Osteocyte (in vitro differentiated cells): ENCODE results near the gene MUC2. TPM values are rescaled to one million over a fixed set of nuclear protein-coding genes. Genes with fewer than 3 reads are reported as not detected.

Experiments
- DNase-seq: peaks from one replicate; pipeline ENCODE4 v3.0.0; 2021; ENCODE audit warnings: mixed read lengths; ENCODE audit not compliant: unreplicated experiment; ENCODE audit errors: extremely low spot score
- H3K27ac Mint-ChIP-seq: one replicate; pipeline ENCODE4 v1.8.0; 2021; ENCODE audit warnings: mild to moderate bottlenecking, mixed read lengths; ENCODE audit not compliant: unreplicated experiment
- H3K27me3 Mint-ChIP-seq: one replicate; pipeline ENCODE4 v1.8.0; 2021; ENCODE audit warnings: mixed read lengths; ENCODE audit not compliant: unreplicated experiment
- H3K36me3 Mint-ChIP-seq: one replicate; pipeline ENCODE4 v1.8.0; 2021; ENCODE audit warnings: mixed read lengths; ENCODE audit not compliant: unreplicated experiment
- H3K4me1 Mint-ChIP-seq: one replicate; pipeline ENCODE4 v1.8.0; 2021; ENCODE audit warnings: mixed read lengths; ENCODE audit not compliant: unreplicated experiment
- H3K4me3 Mint-ChIP-seq: one replicate; pipeline ENCODE4 v1.8.0; 2021; ENCODE audit warnings: mild to moderate bottlenecking, moderate library complexity, mixed read lengths; ENCODE audit not compliant: unreplicated experiment
- H3K9me3 Mint-ChIP-seq: one replicate; pipeline ENCODE4 v1.8.0; 2021; ENCODE audit warnings: mixed read lengths; ENCODE audit not compliant: unreplicated experiment
- total RNA-seq: library from RNA; stranded (reverse); gene quantifications from 2 replicates; pipeline ENCODE4 v1.2.1, GENCODE V29; 2021
- TF ChIP-seq, protein P1 (sequence below): fragments of 200-600 bp; sonication (generic); IDR thresholded peaks from 2 replicates; pipeline ENCODE4 v1.5.0; 2021; ENCODE audit warnings: antibody characterized with exemption, mild to moderate bottlenecking, moderate library complexity

The MUC2 gene
- total RNA-seq, 1 donor from 2014 or later: not detected

DNA sequence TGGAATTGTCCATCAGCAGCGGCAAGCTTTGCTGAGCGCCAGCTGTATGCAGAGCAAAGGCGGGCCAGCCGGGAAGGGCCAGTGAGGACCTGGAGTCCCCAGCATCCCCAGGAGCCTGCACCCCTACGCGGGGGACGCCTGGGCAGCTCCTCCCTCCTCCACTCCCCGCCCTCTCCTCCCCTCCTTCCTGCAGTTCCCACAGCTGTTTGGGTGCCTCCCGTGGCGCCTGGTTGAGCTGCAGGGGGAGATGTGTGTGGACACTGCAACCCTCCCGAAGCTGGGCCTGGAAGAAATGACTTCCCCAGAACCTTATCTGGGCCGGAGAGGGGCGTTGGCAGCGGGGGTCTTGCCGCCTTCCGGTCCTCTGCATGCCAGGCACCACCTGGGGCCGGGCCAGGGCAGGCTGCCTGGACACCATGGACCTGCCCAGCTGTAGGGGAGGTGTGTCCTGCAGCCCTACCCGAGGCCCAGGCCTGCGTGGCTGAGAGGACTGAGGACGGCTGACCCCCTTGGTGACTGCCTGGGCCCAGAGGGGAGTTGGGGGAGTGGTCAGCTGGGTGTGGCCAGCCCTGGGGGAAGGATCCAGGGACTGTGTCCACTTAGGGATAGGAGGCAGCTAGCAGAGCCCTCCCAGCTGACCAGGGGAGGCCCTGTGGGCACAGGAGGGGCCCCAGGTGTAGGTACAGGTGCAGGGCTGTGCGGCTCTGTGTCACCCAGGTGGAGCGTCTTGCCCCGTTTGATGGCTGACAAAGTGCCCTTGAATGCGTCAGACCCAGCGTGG lies 21.4 kb upstream of the MUC2 start:
- Mint-ChIP-seq H3K27me3 (peaks cover 14% of the 10 kb centered on the region), H3K9me3 (no peaks in the 10 kb centered on the region), H3K4me1 (peaks cover 2% of the 10 kb centered on the region), H3K36me3 (no peaks in the 10 kb centered on the region), H3K4me3 (no peak overlapping the region), H3K27ac (no peak overlapping the region)
- TF ChIP-seq, protein P1, sequence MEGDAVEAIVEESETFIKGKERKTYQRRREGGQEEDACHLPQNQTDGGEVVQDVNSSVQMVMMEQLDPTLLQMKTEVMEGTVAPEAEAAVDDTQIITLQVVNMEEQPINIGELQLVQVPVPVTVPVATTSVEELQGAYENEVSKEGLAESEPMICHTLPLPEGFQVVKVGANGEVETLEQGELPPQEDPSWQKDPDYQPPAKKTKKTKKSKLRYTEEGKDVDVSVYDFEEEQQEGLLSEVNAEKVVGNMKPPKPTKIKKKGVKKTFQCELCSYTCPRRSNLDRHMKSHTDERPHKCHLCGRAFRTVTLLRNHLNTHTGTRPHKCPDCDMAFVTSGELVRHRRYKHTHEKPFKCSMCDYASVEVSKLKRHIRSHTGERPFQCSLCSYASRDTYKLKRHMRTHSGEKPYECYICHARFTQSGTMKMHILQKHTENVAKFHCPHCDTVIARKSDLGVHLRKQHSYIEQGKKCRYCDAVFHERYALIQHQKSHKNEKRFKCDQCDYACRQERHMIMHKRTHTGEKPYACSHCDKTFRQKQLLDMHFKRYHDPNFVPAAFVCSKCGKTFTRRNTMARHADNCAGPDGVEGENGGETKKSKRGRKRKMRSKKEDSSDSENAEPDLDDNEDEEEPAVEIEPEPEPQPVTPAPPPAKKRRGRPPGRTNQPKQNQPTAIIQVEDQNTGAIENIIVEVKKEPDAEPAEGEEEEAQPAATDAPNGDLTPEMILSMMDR: no peak
- DNase-seq: no peak

DNA sequence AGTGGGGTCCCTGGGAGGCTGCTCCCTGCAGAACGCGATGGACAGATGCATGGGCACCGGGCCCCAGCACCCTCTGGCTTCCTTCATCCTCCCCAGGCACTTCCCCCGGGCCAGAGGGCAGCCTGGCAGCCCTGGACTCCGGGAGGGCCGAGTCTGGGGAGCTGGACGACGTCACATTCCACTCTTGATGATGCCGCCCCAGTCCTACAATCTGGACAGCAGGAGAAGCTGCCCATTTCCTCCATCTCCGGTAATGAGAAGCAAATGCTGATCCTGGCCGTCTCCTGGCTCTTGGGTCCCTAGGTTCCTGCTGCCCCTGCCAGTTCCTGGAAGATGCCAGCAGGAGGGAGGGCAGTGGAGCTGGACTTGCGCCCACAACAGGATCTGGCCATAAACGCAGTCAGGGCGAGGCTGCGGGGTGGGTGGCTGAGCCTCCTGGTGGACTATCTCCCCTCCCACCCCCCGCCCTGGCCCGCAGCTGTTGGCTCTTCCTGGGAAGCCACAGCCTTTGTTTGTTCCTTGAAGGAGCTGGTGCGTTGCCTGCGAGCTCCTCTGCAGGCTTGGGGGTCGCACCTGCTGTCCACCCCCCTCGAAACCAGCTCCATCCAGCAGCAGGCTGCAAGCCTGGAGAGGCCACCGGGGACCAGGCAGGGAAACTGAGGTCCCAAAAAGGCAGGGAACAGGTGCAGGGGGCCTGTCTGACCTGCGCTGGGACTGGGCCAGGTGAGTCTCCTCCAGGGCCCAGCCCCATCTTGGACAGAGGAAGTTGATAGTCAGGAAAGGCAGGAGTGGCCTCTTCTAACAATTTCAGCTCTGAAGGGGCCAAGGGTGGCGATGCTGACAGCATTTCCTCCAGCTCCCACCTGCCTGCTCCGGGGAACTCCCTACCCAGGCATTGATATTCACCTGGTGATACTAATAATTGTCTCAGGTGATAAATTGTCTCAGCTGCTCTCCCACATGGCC lies 20.2 kb upstream of the MUC2 start:
- Mint-ChIP-seq H3K4me3 (no peak overlapping the region), H3K36me3 (no peaks in the 10 kb centered on the region), H3K9me3 (no peaks in the 10 kb centered on the region), H3K4me1 (peaks cover 2% of the 10 kb centered on the region), H3K27ac (no peak overlapping the region), H3K27me3 (peaks cover 9% of the 10 kb centered on the region)
- TF ChIP-seq, protein P1: no peak
- no peak for DNase-seq

- TF ChIP-seq, protein P1: no peak
- H3K4me3 Mint-ChIP-seq: no peak overlapping the region
- peaks cover 2% of the 10 kb centered on the region for H3K4me1 Mint-ChIP-seq
- no peaks in the 10 kb centered on the region for H3K9me3 Mint-ChIP-seq
- H3K27ac Mint-ChIP-seq: no peak overlapping the region
- H3K36me3 Mint-ChIP-seq: no peaks in the 10 kb centered on the region
- peaks cover 9% of the 10 kb centered on the region for H3K27me3 Mint-ChIP-seq
- no peak for DNase-seq
These were observed 19.5 kb upstream of the MUC2 start for GRCh38 chr11:1055109-1055703.

DNA sequence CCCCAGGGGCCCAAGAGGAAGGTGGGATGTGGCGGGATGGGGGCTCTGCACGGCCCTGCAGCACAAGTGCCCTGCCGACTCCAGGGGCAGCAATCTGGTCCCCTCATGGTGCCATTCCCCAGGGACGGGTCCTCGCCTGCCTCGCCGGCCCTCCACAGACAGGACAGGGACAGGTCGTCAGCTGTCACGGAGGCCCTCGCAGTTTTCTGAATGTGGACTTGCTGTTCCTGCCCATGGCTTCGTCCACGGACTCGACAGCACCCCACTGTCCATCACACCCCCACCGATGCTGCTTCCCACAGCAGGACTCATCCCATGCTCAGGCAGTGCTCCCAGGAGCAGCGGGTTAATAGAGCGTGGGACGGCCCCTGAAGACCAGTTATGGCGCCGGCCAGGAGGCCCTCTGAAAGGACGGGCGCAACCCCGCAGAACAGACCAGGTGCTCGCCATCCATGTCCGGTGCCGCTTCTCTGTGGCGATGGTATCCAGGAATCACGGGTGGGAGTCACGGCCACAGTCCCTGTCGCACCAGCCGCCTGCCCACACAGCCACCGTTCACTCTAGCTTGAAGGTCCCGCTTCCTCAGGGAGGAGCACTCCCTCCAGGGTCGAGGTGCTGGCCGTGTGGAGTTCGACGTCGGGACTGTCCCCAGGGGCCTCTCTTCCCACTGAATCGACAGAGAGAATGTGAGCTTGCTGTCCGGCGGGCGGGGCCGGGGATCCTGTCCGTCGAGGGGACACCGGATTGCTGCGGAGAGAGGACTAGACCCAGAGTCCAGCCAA lies 18.5 kb upstream of the MUC2 start:
- TF ChIP-seq, protein P1: no peak
- H3K27ac Mint-ChIP-seq: no peak overlapping the region
- H3K4me3 Mint-ChIP-seq: no peak overlapping the region
- no peak for DNase-seq
- H3K27me3 Mint-ChIP-seq: peaks cover 9% of the 10 kb centered on the region
- no peaks in the 10 kb centered on the region for H3K9me3 Mint-ChIP-seq
- peaks cover 4% of the 10 kb centered on the region for H3K4me1 Mint-ChIP-seq
- H3K36me3 Mint-ChIP-seq: no peaks in the 10 kb centered on the region
